Activated naive CD4-positive, alpha-beta T cell treated with anti-CD3 and anti-CD28 coated beads, Interleukin-2, amount 50 U/mL, for 72 hours (primary cell): Measurements from ENCODE around the gene ACO2. TPM values are rescaled to one million over a fixed set of nuclear protein-coding genes. Genes with fewer than 3 reads are reported as not detected.
"Not testable (repeated sequence)": the region's sequence is repeated elsewhere in the genome, so short reads cannot be mapped to it uniquely, and the experiment has no call there.

Experiments
- ATAC-seq, 2 donors: fragments of 150-1000 bp; cut with Tn5 transposase; 2 replicates each; pipeline ENCODE4 v1.10.0; 2021; ENCODE audit warnings: mild to moderate bottlenecking in 2 of 2, moderate library complexity in 2 of 2
- DNase-seq, 2 donors: peaks; one replicate each; pipeline ENCODE4 v3.0.0; 2021 to 2022; ENCODE audit warnings: low spot score in 2 of 2
- H3K27ac Mint-ChIP-seq, 2 donors: one replicate each; pipeline ENCODE4 v1.8.0; 2022; ENCODE audit warnings: mild to moderate bottlenecking in 2 of 2, mixed read lengths in 2 of 2
- H3K36me3 Mint-ChIP-seq, 2 donors: one replicate each; pipeline ENCODE4 v1.8.0; 2022; ENCODE audit warnings: mixed read lengths in 2 of 2
- H3K9me3 Mint-ChIP-seq, 2 donors: one replicate each; pipeline ENCODE4 v1.8.0; 2022; ENCODE audit warnings: mixed read lengths in 2 of 2
- total RNA-seq, 2 donors: library from RNA; stranded (reverse); gene quantifications; one replicate each; pipeline ENCODE4 v1.2.3, GENCODE V29; 2022

Gene ACO2
- 100 to 1,000 TPM in 1 of 2 donors, 10 to 100 TPM in 1; 100.0 to 112 TPM for total RNA-seq

GRCh38 chr22:41468381-41469217 is at the start of gene ACO2, which contains the start of gene PHF5A:
Gene ACO2 (plus strand): TSS chr22:41469117. CDS start chr22:41469147, 30 bp downstream.
Gene PHF5A (minus strand): TSS chr22:41468692. CDS start chr22:41468653, 39 bp downstream.
- peak within 1 kb of the TSS; percentile 94 to 99 for H3K27ac Mint-ChIP-seq
- peak; percentile 97 to 98 for DNase-seq
- H3K9me3 Mint-ChIP-seq = no peaks in the 10 kb centered on the region
- ATAC-seq = peak; percentile 94
- peaks cover 23 to 36% of the 10 kb centered on the region in 2 donors for H3K36me3 Mint-ChIP-seq

GRCh38 chr22:41425660-41426365 is 43.1 kb upstream of the ACO2 start:
- Mint-ChIP-seq H3K27ac (peak overlapping the region; percentile 72 to 73), H3K9me3 (no peaks in the 10 kb centered on the region), H3K36me3 (no peaks in the 10 kb centered on the region)
- peak in 1 of 2 donors; percentile 11 for DNase-seq
- ATAC-seq = peak; percentile 80 to 81

- peak overlapping the region in 1 of 2 donors; percentile 35 for H3K27ac Mint-ChIP-seq
- H3K36me3 Mint-ChIP-seq = peaks cover 0 to 8% of the 10 kb centered on the region in 2 donors
- H3K9me3 Mint-ChIP-seq = no peaks in the 10 kb centered on the region
- ATAC-seq (no peak), DNase-seq (no peak)
These were observed 39.5 kb upstream of the ACO2 start for GRCh38 chr22:41429232-41429950.

GRCh38 chr22:41429951-41430332 is 39.0 kb upstream of the ACO2 start:
- Mint-ChIP-seq H3K27ac (no peak overlapping the region), H3K9me3 (no peaks in the 10 kb centered on the region), H3K36me3 (peaks cover 0 to 8% of the 10 kb centered on the region in 2 donors)
- DNase-seq (no peak), ATAC-seq (no peak)

GRCh38 chr22:41431656-41432055 is 37.3 kb upstream of the ACO2 start:
- DNase-seq (no peak), ATAC-seq (no peak)
- H3K36me3 Mint-ChIP-seq = peaks cover 0 to 14% of the 10 kb centered on the region in 2 donors
- peak overlapping the region; percentile 63 to 87 for H3K27ac Mint-ChIP-seq
- no peaks in the 10 kb centered on the region for H3K9me3 Mint-ChIP-seq

GRCh38 chr22:41433480-41433879 is 35.4 kb upstream of the ACO2 start:
- DNase-seq, ATAC-seq, H3K9me3 Mint-ChIP-seq: not testable (repeated sequence)
- Mint-ChIP-seq H3K36me3 (peaks cover 0 to 19% of the 10 kb centered on the region in 2 donors), H3K27ac (peak overlapping the region in 1 of 2 donors; percentile 86)

GRCh38 chr22:41434361-41435003 is 34.4 kb upstream of the ACO2 start:
- H3K27ac Mint-ChIP-seq = peak overlapping the region in 1 of 2 donors; percentile 50
- not testable (repeated sequence) for ATAC-seq, DNase-seq, H3K9me3 Mint-ChIP-seq
- peaks cover 0 to 19% of the 10 kb centered on the region in 2 donors for H3K36me3 Mint-ChIP-seq

GRCh38 chr22:41435560-41435959 is 33.4 kb upstream of the ACO2 start:
- H3K36me3 Mint-ChIP-seq = peaks cover 0 to 19% of the 10 kb centered on the region in 2 donors
- ATAC-seq (no peak), DNase-seq (no peak)
- H3K9me3 Mint-ChIP-seq = no peaks in the 10 kb centered on the region
- peak overlapping the region; percentile 50 to 67 for H3K27ac Mint-ChIP-seq

GRCh38 chr22:41436322-41437113 is 32.4 kb upstream of the ACO2 start:
- Mint-ChIP-seq H3K9me3 (no peaks in the 10 kb centered on the region), H3K36me3 (peaks cover 0 to 13% of the 10 kb centered on the region in 2 donors), H3K27ac (peak overlapping the region in 1 of 2 donors; percentile 67)
- ATAC-seq (no peak), DNase-seq (no peak)

- DNase-seq (no peak), ATAC-seq (no peak)
- Mint-ChIP-seq H3K27ac (no peak overlapping the region), H3K36me3 (peaks cover 0 to 11% of the 10 kb centered on the region in 2 donors), H3K9me3 (no peaks in the 10 kb centered on the region)
These were observed 31.7 kb upstream of the ACO2 start for GRCh38 chr22:41437198-41437597.

- ATAC-seq, H3K9me3 Mint-ChIP-seq, DNase-seq: not testable (repeated sequence)
- peaks cover 16 to 22% of the 10 kb centered on the region in 2 donors for H3K36me3 Mint-ChIP-seq
- peak overlapping the region; percentile 25 to 60 for H3K27ac Mint-ChIP-seq
These were observed 28.4 kb upstream of the ACO2 start for GRCh38 chr22:41440511-41440910.

- DNase-seq (no peak), ATAC-seq (no peak)
- Mint-ChIP-seq H3K9me3 (no peaks in the 10 kb centered on the region), H3K27ac (peak overlapping the region in 1 of 2 donors; percentile 44), H3K36me3 (peaks cover 17 to 21% of the 10 kb centered on the region in 2 donors)
These were observed 26.6 kb upstream of the ACO2 start for GRCh38 chr22:41442240-41442792.

- Mint-ChIP-seq H3K9me3 (no peaks in the 10 kb centered on the region), H3K36me3 (peaks cover 17 to 21% of the 10 kb centered on the region in 2 donors), H3K27ac (peak overlapping the region; percentile 96 to 99)
- ATAC-seq = peak; percentile 61 to 65
- DNase-seq = peak; percentile 86 to 92
These were observed 24.4 kb upstream of the ACO2 start for GRCh38 chr22:41444360-41445128.
